ENCODE results near the gene KRTAP9-4.
"Not testable (repeated sequence)": the region's sequence is repeated elsewhere in the genome, so short reads cannot be mapped to it uniquely, and the experiment has no call there.

Gene KRTAP9-4

DNA sequence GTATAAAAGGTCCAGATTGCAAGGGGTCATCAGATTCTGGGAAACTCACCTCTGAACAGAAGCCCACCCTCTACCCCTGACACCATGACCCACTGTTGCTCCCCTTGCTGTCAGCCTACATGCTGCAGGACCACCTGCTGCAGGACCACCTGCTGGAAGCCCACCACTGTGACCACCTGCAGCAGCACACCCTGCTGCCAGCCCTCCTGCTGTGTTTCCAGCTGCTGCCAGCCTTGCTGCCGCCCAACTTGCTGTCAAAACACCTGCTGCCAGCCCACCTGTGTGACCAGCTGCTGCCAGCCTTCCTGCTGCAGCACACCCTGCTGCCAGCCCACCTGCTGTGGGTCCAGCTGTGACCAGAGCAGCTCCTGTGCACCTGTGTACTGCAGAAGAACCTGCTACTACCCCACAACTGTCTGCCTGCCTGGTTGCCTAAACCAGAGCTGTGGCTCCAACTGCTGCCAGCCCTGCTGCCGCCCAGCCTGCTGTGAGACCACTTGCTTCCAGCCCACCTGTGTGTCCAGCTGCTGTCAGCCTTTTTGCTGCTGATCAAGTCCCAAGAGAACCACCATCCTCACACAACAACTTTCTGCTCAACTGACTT lies at the start of gene KRTAP9-4:
TSS of gene KRTAP9-4 (plus strand) at position 51 of the 604 bp plus-strand sequence. CDS start at position 85, 34 bp downstream.
- not testable (repeated sequence) for DNase-seq (ENCODE audit: low spot score)

- no peak for DNase-seq (ENCODE audit: low spot score)
Observed at GRCh38 chr17:41211845-41212466, 37.5 kb upstream of the KRTAP9-4 start.

DNA sequence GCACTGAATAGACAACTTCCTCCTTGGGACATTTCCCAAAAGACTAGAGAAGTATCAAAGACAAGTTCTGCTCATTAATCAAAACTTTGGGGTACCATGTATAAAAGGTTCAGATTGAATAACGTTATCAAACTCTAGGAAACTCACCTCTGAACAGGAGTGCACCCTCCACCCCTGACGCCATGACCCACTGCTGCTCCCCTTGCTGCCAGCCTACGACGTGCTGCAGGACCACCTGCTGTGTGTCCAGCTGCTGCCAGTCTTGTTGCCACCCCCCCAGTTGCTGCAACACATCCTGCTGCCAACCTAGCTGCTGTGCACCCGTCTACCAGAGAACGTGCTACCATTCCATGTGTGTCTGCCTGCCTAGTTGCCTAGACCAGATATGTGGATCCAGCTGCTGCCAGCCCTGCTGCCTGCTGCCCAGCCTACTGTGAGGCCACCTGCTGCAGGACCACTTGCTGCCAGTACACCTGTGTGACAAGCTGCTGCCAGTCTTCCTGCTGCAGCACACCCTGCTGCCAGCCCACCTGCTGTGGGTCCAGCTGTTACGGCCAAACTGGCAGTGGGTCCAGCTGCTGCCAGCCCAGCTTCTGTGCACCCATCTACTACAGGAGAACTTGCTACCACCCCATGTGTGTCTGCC lies 36.8 kb upstream of the KRTAP9-4 start:
- no peak for DNase-seq (ENCODE audit: low spot score)

- DNase-seq (ENCODE audit: low spot score) = no peak
Observed at GRCh38 chr17:41215681-41216080, 33.8 kb upstream of the KRTAP9-4 start.

- DNase-seq (ENCODE audit: low spot score) = no peak
Observed at GRCh38 chr17:41223821-41224220, 25.7 kb upstream of the KRTAP9-4 start.

DNA sequence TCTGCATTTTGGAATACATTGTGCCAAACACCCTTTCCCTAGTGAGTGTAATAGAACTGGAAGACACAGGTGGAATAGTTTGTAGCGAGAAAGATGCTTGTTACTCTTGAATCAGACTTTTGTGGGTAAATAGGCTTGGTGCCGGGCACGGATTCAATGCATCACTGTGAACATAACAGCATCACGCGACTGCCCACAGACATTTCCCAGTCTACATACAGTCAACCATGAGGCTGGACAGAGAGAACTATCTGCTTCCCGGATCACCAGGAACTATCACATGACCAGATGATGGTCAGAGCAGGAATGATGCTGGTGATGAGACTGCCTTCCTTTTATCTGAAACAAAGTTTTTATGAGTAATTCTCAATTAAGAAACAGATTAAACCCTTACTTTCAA lies 23.4 kb upstream of the KRTAP9-4 start:
- DNase-seq (ENCODE audit: low spot score) = no peak

- DNase-seq (ENCODE audit: low spot score) = not testable (repeated sequence)
Observed at GRCh38 chr17:41226598-41227095, 22.8 kb upstream of the KRTAP9-4 start, which contains the start of gene KRTAP9-2. KRTAP9-2 (plus strand) TSS chr17:41226648; CDS start chr17:41226655, 7 bp downstream.

DNA sequence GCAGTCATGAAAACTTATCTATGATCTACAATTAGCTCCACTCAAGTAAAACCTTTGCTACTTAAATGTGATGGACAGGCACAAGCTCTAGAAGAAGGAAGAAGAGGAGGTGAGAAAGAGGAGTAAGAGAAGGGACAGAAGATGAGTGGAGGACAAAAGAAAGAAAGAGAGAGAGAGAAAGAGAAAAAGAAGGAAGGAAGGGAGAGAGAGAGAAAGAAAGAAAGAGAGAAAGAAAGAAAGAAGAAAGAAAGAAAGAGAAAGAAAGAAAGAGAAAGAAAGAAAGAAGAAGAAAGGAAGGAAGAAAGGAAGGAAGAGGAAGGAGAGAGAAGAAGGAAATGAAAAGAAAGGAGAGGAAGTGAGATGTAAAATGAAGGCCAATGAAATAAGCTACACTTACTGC lies 19.4 kb upstream of the KRTAP9-4 start:
- DNase-seq (ENCODE audit: low spot score) = no peak

DNA sequence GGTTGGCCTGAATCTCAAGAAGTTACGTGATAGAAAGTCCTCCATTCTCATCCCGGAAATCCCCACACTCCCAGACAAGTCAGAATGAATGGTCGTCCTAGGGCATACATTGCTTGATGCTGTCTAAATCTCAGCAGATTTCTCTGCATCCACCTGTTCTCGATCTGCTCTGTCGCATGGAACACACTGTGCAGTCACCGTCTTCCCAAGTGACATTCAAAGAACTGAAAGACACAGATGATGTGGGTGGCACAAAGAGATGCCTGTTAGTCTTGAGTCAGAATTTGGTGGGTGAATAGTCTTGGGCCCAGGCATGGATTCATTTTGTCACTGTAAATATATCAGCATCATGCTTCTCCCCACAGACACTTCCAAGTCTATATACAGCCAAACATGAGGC lies 17.8 kb upstream of the KRTAP9-4 start:
- DNase-seq (ENCODE audit: low spot score) = no peak

DNA sequence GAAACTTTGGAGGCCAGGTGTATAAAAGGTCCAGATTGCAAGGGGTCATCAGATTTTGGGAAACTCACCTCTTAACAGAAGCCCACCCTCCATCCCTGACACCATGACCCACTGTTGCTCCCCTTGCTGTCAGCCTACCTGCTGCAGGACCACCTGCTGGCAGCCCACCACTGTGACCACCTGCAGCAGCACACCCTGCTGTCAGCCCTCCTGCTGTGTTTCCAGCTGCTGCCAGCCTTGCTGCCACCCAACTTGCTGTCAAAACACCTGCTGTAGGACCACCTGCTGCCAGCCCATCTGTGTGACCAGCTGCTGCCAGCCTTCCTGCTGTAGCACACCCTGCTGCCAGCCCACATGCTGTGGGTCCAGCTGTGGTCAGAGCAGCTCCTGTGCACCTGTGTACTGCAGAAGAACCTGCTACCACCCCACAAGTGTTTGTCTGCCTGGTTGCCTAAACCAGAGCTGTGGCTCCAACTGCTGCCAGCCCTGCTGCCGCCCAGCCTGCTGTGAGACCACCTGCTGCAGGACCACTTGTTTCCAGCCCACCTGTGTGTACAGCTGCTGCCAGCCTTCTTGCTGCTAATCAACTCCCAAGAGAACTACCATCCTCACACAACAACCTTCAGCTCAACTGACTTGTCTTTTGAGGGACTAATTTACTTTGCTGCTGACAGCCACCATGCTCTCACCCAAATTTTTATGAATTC lies 16.9 kb upstream of the KRTAP9-4 start, which contains the start of gene KRTAP9-3:
TSS of gene KRTAP9-3 (plus strand) at position 51 of the 707 bp plus-strand sequence. CDS start at position 104, 53 bp downstream.
- DNase-seq (ENCODE audit: low spot score) = not testable (repeated sequence)

- not testable (repeated sequence) for DNase-seq (ENCODE audit: low spot score)
Observed at GRCh38 chr17:41237116-41237515, 12.4 kb upstream of the KRTAP9-4 start.

GRCh38 chr17:41237949-41238437 lies 11.5 kb upstream of the KRTAP9-4 start, which contains the start of gene KRTAP9-8:
KRTAP9-8 (plus strand) TSS chr17:41237999; CDS start chr17:41238052, 53 bp downstream.
- not testable (repeated sequence) for DNase-seq (ENCODE audit: low spot score)

- DNase-seq (ENCODE audit: low spot score) = not testable (repeated sequence)
Observed at GRCh38 chr17:41246995-41247787, 2.3 kb upstream of the KRTAP9-4 start.

- no peak for DNase-seq (ENCODE audit: low spot score)
Observed at GRCh38 chr17:41251261-41251660, 1.8 kb downstream of the KRTAP9-4 start.

GRCh38 chr17:41254861-41255260 lies 5.4 kb downstream of the KRTAP9-4 start:
- no peak for DNase-seq (ENCODE audit: low spot score)

DNA sequence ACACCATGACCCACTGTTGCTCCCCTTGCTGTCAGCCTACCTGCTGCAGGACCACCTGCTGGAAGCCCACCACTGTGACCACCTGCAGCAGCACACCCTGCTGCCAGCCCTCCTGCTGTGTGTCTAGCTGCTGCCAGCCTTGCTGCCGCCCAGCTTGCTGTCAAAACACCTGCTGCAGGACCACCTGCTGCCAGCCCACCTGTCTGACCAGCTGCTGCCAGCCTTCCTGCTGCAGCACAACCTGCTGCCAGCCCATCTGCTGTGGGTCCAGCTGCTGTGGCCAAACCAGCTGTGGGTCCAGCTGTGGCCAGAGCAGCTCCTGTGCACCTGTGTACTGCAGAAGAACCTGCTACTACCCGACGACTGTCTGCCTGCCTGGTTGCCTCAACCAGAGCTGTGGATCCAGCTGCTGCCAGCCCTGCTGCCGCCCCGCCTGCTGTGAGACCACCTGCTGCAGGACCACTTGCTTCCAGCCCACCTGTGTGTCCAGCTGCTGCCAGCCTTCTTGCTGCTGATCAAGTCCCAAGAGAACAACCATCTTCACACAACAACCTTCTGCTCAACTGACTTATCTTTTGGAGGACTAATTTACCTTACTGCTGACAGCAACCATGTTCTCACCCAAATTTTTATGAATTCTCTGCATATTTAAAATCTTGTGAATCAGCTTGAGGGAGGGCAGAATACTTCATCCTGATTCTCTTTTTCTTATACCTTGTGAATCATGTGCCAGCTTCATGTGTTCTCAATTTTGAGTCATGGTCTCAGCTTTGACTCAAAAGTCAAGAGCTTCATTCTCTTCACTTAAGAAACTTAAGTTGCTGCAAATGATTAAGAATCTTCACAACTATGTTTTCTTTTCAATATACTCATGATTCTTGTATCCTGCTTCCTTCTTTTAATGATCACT lies 6.1 kb downstream of the KRTAP9-4 start, which contains the start of gene KRTAP9-9:
TSS of gene KRTAP9-9 (plus strand) at position 4 of the 910 bp plus-strand sequence.
- DNase-seq (ENCODE audit: low spot score) = not testable (repeated sequence)

- no peak for DNase-seq (ENCODE audit: low spot score)
Observed at GRCh38 chr17:41256291-41256685, 6.8 kb downstream of the KRTAP9-4 start.

- DNase-seq (ENCODE audit: low spot score) = no peak
Observed at GRCh38 chr17:41258406-41258805, 8.9 kb downstream of the KRTAP9-4 start.

DNA sequence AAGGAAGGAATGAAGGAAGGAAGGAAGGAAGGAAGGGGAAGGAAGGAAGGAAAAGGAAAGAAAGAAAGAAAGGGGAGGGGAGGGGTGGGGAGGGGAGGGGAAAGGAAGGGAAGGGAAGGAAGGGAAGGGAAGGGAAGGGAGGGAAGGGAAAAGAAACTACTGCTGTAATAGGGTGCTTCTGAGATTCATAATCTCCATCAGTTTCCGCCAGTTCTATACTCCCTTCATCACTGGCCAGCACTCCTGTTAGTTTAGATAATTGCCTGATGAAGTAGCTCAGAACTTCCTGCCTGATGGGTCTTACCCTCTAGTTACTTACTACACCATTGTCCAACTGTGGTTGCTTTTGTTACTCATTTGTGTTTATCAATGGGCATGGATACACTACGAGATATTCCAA lies 13.7 kb downstream of the KRTAP9-4 start:
- no peak for DNase-seq (ENCODE audit: low spot score)

GRCh38 chr17:41264599-41264998 lies 15.1 kb downstream of the KRTAP9-4 start:
- DNase-seq (ENCODE audit: low spot score) = no peak

All from CD4-positive, alpha-beta T cell treated with Interleukin-6 at 100 ng/mL for 8 hours (primary cell).